K562 (cell line): ENCODE measurements around the gene LAMTOR4. TPM values are rescaled to one million over a fixed set of nuclear protein-coding genes. Genes with fewer than 3 reads are reported as not detected.
A peak's percentile ranks its signal among the peaks of the same experiment; 100 is the strongest.

Experiments
- BRCA1 ChIP-seq, 2 experiments: fragments of 450-650 bp in 1 of 2; sonication (generic) in 1 of 2; formaldehyde crosslinking in 1 of 2; IDR thresholded peaks; 2 replicates each; pipeline versions ENCODE4 v1.5.0 to v1.6.1; 2017 to 2020; ENCODE audit warnings: mild to moderate bottlenecking in 1 of 2, missing genetic modification reagents in 1 of 2
- HDAC3 ChIP-seq: fragments of 450-650 bp; IDR thresholded peaks from 2 replicates; pipeline ENCODE4 v1.6.1; 2018; ENCODE audit warnings: borderline replicate concordance, mild to moderate bottlenecking, moderate library complexity; ENCODE audit not compliant: partially characterized antibody
- MTA1 ChIP-seq: fragments of 450-650 bp; IDR thresholded peaks from 2 replicates; pipeline ENCODE4 v1.6.1; 2017; ENCODE audit warnings: borderline replicate concordance
- polyA plus RNA-seq, 8 experiments: library from polyadenylated mRNA; depleted of rRNA in 4 of 8; stranded (reverse) in 5 of 8; unstranded in 3 of 8; fragments of >200 nt; fragmentation: Nextera tagmentation in 2 of 8; fragmentation: Illumina TruSeq in 1 of 8; extraction: Ambion mirVana in 2 of 8; extraction: Trizol in 1 of 8; gene quantifications; 2 replicates each; pipeline versions ENCODE4 v1.2.1 to v1.2.3, GENCODE V29; 2011 to 2014; ENCODE audit warnings: inconsistent platforms in 1 of 8, missing spikeins in 1 of 8
- total RNA-seq, 7 experiments: library from RNA; depleted of rRNA in 6 of 7; stranded (reverse); fragments of >200 nt in 6 of 7; fragmentation: Illumina TruSeq in 2 of 7; extraction: Trizol in 2 of 7; gene quantifications; 2 replicates each; pipeline versions ENCODE4 v1.2.1 to v1.2.3, GENCODE V29; 2011 to 2021; ENCODE audit warnings: low replicate concordance in 1 of 7
- TF ChIP-seq, protein P1 (sequence below): fragments of 150-350 bp; conservative IDR thresholded peaks from 2 replicates; pipeline ENCODE4 v1.6.1; 2014; ENCODE audit warnings: low read length
- TF ChIP-seq, protein P2 (sequence below), 2 experiments: fragments of 450-650 bp; IDR thresholded peaks; 2 replicates each; pipeline ENCODE4 v1.6.1; 2018; ENCODE audit warnings: mild to moderate bottlenecking in 2 of 2, low read depth in 1 of 2; ENCODE audit not compliant: partially characterized antibody in 2 of 2
- TF ChIP-seq, protein P3 (sequence below): sonication (generic); formaldehyde crosslinking; IDR thresholded peaks from 2 replicates; pipeline ENCODE4 v1.8.0; 2023; ENCODE audit warnings: missing genetic modification reagents, mild to moderate bottlenecking, borderline replicate concordance
- TF ChIP-seq, protein P4 (sequence below): IDR thresholded peaks from 2 replicates; pipeline ENCODE4 v1.6.1; 2016; ENCODE audit warnings: missing genetic modification characterization, missing compliant biosample characterization

LAMTOR4 gene
- total and polyA plus RNA-seq, 9 of the 15 experiments (the other 6 are each of a cell fraction or from before 2014, with no cell fraction given) = 79.6 to 314 (median 195) TPM

DNA sequence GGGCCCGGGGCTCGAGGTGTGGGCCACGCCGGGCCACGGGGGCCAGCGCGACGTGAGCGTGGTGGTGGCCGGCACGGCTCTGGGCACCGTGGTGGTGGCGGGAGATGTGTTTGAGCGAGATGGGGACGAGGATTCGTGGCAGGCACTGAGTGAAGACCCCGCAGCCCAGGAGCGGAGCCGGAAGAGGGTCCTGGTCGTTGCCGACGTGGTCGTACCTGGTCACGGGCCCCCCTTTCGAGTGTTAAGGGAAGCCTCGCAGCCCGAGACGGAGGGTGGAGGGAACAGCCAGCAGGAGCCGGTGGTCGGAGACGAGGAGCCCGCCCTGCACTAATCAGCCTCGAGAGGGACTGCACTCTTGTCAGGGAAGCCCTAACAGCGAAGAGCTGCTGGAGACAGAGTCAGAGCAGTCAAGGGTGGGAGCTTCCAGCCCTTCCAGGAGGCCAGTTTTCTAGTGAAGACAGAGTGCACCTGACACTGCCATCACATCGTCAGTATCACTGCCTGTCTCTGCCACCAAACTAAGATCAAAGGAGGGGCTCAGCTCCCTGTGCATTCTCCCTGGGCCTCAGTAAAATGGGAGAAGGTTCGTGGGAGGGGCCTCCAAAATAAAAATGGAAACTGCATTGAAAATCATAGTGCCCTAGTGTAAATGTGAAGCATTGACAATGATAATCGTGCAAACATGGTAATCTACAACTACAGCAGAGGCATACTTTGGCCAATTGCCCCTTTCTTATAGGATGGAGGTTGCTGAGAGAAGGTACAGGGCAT lies 20.7 kb upstream of the LAMTOR4 start (continued):
- TF ChIP-seq HDAC3 (no peak), BRCA1 (IDR thresholded peaks at IDR 0.05) (no peak), BRCA1 (CRISPR knock-in tag; IDR thresholded peaks at IDR 0.05) (0 out of 2 replicates have a peak, but pooled peaks have one; percentile 32), MTA1 (no peak)
- TF ChIP-seq, protein P1, sequence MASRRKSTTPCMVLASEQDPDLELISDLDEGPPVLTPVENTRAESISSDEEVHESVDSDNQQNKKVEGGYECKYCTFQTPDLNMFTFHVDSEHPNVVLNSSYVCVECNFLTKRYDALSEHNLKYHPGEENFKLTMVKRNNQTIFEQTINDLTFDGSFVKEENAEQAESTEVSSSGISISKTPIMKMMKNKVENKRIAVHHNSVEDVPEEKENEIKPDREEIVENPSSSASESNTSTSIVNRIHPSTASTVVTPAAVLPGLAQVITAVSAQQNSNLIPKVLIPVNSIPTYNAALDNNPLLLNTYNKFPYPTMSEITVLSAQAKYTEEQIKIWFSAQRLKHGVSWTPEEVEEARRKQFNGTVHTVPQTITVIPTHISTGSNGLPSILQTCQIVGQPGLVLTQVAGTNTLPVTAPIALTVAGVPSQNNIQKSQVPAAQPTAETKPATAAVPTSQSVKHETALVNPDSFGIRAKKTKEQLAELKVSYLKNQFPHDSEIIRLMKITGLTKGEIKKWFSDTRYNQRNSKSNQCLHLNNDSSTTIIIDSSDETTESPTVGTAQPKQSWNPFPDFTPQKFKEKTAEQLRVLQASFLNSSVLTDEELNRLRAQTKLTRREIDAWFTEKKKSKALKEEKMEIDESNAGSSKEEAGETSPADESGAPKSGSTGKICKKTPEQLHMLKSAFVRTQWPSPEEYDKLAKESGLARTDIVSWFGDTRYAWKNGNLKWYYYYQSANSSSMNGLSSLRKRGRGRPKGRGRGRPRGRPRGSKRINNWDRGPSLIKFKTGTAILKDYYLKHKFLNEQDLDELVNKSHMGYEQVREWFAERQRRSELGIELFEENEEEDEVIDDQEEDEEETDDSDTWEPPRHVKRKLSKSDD = no peak
- TF ChIP-seq, protein P2, sequence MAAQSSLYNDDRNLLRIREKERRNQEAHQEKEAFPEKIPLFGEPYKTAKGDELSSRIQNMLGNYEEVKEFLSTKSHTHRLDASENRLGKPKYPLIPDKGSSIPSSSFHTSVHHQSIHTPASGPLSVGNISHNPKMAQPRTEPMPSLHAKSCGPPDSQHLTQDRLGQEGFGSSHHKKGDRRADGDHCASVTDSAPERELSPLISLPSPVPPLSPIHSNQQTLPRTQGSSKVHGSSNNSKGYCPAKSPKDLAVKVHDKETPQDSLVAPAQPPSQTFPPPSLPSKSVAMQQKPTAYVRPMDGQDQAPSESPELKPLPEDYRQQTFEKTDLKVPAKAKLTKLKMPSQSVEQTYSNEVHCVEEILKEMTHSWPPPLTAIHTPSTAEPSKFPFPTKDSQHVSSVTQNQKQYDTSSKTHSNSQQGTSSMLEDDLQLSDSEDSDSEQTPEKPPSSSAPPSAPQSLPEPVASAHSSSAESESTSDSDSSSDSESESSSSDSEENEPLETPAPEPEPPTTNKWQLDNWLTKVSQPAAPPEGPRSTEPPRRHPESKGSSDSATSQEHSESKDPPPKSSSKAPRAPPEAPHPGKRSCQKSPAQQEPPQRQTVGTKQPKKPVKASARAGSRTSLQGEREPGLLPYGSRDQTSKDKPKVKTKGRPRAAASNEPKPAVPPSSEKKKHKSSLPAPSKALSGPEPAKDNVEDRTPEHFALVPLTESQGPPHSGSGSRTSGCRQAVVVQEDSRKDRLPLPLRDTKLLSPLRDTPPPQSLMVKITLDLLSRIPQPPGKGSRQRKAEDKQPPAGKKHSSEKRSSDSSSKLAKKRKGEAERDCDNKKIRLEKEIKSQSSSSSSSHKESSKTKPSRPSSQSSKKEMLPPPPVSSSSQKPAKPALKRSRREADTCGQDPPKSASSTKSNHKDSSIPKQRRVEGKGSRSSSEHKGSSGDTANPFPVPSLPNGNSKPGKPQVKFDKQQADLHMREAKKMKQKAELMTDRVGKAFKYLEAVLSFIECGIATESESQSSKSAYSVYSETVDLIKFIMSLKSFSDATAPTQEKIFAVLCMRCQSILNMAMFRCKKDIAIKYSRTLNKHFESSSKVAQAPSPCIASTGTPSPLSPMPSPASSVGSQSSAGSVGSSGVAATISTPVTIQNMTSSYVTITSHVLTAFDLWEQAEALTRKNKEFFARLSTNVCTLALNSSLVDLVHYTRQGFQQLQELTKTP (IDR thresholded peaks at IDR 0.05; ENCODE audit: low read depth in 1 of 2, partially characterized antibody in 2 of 2) = no peak
- TF ChIP-seq, protein P3, sequence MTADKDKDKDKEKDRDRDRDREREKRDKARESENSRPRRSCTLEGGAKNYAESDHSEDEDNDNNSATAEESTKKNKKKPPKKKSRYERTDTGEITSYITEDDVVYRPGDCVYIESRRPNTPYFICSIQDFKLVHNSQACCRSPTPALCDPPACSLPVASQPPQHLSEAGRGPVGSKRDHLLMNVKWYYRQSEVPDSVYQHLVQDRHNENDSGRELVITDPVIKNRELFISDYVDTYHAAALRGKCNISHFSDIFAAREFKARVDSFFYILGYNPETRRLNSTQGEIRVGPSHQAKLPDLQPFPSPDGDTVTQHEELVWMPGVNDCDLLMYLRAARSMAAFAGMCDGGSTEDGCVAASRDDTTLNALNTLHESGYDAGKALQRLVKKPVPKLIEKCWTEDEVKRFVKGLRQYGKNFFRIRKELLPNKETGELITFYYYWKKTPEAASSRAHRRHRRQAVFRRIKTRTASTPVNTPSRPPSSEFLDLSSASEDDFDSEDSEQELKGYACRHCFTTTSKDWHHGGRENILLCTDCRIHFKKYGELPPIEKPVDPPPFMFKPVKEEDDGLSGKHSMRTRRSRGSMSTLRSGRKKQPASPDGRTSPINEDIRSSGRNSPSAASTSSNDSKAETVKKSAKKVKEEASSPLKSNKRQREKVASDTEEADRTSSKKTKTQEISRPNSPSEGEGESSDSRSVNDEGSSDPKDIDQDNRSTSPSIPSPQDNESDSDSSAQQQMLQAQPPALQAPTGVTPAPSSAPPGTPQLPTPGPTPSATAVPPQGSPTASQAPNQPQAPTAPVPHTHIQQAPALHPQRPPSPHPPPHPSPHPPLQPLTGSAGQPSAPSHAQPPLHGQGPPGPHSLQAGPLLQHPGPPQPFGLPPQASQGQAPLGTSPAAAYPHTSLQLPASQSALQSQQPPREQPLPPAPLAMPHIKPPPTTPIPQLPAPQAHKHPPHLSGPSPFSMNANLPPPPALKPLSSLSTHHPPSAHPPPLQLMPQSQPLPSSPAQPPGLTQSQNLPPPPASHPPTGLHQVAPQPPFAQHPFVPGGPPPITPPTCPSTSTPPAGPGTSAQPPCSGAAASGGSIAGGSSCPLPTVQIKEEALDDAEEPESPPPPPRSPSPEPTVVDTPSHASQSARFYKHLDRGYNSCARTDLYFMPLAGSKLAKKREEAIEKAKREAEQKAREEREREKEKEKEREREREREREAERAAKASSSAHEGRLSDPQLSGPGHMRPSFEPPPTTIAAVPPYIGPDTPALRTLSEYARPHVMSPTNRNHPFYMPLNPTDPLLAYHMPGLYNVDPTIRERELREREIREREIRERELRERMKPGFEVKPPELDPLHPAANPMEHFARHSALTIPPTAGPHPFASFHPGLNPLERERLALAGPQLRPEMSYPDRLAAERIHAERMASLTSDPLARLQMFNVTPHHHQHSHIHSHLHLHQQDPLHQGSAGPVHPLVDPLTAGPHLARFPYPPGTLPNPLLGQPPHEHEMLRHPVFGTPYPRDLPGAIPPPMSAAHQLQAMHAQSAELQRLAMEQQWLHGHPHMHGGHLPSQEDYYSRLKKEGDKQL = 0 out of 2 replicates have a peak, but pooled peaks have one; percentile 88
- TF ChIP-seq, protein P4, sequence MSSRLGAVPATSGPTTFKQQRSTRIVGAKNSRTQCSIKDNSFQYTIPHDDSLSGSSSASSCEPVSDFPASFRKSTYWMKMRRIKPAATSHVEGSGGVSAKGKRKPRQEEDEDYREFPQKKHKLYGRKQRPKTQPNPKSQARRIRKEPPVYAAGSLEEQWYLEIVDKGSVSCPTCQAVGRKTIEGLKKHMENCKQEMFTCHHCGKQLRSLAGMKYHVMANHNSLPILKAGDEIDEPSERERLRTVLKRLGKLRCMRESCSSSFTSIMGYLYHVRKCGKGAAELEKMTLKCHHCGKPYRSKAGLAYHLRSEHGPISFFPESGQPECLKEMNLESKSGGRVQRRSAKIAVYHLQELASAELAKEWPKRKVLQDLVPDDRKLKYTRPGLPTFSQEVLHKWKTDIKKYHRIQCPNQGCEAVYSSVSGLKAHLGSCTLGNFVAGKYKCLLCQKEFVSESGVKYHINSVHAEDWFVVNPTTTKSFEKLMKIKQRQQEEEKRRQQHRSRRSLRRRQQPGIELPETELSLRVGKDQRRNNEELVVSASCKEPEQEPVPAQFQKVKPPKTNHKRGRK (tag) = no peak
